WTC11 (cell line): ENCODE results near the gene CWH43.
"Not testable (repeated sequence)": the region's sequence is repeated elsewhere in the genome, so short reads cannot be mapped to it uniquely, and the experiment has no call there.

Experiments
- ESRRA ChIP-seq: sonication (generic); formaldehyde crosslinking; IDR thresholded peaks from 2 replicates; pipeline ENCODE4 v1.8.1; 2022; ENCODE audit warnings: mild to moderate bottlenecking, missing genetic modification reagents, borderline replicate concordance
- TF ChIP-seq, protein P1 (sequence below): fragments of 200-600 bp; IDR thresholded peaks from 2 replicates; pipeline ENCODE4 v1.8.0; 2022; ENCODE audit warnings: antibody characterized with exemption

DNA sequence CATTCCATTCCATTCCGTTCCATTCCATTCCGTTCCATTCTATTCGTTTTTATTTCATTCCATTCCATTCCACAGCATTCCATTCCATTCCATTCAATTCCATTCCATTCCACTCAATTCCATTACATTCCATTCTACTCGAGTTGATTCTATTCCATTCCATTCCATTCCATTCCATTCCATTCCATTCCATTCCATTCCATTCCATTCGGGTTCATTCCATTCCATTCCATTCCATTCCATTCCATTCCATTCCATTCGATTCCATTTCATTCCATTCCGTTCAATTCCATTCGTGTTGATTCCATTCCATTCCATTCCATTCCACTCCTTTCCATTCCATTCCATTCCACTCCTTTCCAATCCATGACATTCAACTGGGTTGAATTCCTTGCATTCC is 110.6 kb downstream of the CWH43 start:
- TF ChIP-seq ESRRA (CRISPR knock-in tag) = not testable (repeated sequence)
- TF ChIP-seq, protein P1, sequence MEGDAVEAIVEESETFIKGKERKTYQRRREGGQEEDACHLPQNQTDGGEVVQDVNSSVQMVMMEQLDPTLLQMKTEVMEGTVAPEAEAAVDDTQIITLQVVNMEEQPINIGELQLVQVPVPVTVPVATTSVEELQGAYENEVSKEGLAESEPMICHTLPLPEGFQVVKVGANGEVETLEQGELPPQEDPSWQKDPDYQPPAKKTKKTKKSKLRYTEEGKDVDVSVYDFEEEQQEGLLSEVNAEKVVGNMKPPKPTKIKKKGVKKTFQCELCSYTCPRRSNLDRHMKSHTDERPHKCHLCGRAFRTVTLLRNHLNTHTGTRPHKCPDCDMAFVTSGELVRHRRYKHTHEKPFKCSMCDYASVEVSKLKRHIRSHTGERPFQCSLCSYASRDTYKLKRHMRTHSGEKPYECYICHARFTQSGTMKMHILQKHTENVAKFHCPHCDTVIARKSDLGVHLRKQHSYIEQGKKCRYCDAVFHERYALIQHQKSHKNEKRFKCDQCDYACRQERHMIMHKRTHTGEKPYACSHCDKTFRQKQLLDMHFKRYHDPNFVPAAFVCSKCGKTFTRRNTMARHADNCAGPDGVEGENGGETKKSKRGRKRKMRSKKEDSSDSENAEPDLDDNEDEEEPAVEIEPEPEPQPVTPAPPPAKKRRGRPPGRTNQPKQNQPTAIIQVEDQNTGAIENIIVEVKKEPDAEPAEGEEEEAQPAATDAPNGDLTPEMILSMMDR = not testable (repeated sequence)
